Measurements from ENCODE around the gene RAB6B. TPM values are rescaled to one million over a fixed set of nuclear protein-coding genes. Genes with fewer than 3 reads are reported as not detected.

Gene RAB6B
- total and polyA plus RNA-seq, 2 experiments from 2014 or later, result 2.6 to 3.0 TPM

DNA sequence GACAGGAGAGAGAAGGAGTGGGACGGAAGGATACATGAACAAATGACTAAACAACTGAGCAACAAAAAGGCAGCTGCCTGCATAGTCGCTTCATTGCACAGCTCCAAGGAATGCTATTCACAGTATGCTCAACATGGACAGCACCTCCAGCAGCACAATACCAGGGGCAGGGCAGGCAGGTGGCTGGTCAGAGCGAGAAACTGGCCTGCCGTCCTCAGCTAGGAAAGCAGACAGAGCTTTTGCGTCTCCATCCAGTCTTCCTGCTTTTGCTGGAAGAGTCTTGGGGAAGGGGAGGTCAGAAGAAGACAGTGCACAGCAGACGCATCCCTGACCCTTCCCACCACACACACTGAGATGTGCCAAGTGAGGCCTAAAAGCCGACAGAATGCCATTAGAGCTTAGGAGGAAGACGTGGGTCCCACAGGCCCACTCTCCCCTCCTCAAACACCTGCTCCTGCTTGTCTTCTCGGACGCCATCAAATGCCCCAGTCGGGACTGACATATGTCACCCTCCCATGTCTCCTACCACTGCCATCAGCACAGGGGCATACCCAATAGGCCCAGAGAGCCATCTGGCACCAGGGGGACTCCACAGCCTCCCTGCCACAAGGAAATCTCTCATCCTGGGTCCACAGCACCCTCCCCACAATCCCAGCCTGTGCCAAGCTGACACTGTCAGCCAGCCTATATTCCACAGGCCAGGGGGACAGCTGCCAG is 3.9 kb downstream of the RAB6B start:
- TF ChIP-seq, protein P1, sequence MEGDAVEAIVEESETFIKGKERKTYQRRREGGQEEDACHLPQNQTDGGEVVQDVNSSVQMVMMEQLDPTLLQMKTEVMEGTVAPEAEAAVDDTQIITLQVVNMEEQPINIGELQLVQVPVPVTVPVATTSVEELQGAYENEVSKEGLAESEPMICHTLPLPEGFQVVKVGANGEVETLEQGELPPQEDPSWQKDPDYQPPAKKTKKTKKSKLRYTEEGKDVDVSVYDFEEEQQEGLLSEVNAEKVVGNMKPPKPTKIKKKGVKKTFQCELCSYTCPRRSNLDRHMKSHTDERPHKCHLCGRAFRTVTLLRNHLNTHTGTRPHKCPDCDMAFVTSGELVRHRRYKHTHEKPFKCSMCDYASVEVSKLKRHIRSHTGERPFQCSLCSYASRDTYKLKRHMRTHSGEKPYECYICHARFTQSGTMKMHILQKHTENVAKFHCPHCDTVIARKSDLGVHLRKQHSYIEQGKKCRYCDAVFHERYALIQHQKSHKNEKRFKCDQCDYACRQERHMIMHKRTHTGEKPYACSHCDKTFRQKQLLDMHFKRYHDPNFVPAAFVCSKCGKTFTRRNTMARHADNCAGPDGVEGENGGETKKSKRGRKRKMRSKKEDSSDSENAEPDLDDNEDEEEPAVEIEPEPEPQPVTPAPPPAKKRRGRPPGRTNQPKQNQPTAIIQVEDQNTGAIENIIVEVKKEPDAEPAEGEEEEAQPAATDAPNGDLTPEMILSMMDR (IDR thresholded peaks at IDR 0.05; ENCODE audit: low read depth, low read length), result no peak
- DNase-seq (ENCODE audit: low read depth in 1 of 2, low spot score in 1 of 2), result no peak
- Histone ChIP-seq H3K4me1 (ENCODE audit: low read depth) (no peaks in the 10 kb centered on the region), H3K9me3 (ENCODE audit: low read depth) (no peaks in the 10 kb centered on the region), H3K36me3 (no peaks in the 10 kb centered on the region), H3K4me3 (no peak overlapping the region), H3K27me3 (peaks cover 54% of the 10 kb centered on the region), H3K27ac (no peak overlapping the region)

DNA sequence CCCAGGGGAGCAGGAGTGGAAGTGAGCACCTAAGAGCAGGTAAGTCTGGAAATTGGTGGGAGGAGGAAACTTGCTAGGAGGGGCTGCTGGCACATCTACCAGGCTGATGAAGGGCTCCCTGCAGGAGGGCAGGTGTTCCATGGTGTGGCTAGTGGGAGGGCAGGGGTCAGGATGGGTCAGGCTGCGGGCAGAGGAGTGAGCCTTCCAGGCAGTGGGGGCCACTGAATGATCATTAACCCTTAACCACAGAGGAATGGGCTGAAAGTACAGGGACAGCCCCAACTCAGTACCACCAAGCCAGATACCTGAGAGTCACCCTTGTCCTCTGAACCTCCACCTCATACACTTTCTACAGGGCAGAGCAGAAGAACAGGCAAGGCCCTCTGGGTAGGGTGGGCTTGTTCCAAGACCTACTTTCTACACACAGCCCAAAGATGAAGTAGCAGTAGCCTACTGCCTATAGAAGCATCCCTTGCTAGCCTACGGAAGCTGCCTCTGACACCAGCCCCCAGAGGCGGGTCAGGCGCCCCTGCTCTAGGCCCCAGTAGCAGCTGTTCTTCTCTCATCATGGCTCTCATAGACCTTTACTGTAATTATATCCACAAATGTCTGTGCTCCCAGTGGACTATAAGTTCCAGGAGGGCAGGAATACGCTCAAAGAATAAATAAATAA is 4.6 kb downstream of the RAB6B start:
- Histone ChIP-seq H3K4me3 (no peak overlapping the region), H3K9me3 (ENCODE audit: low read depth) (no peaks in the 10 kb centered on the region), H3K27ac (no peak overlapping the region), H3K36me3 (no peaks in the 10 kb centered on the region), H3K27me3 (peaks cover 52% of the 10 kb centered on the region), H3K4me1 (ENCODE audit: low read depth) (no peaks in the 10 kb centered on the region)
- DNase-seq (ENCODE audit: low read depth in 1 of 2, low spot score in 1 of 2), result no peak
- TF ChIP-seq, protein P1 (IDR thresholded peaks at IDR 0.05; ENCODE audit: low read depth, low read length), result no peak

DNA sequence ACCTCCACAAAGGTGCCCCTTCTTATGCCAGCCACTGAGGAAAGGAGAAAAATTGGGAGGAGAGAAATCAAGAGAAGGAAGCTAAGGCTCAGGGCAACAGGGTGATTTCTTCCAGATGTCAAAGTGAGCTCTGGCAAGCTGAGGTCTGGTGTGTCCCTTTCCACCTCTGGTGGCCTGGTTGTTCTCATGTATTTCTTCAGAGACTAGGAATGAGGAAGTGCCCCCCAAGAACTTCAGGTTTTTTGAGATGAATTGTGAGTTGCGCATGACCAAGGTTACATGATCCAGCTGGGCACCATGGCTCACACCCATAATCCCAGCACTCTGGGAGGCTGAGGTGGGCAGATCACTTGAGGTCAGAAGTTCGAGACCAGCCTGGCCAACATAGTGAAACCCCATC is 5.6 kb downstream of the RAB6B start:
- Histone ChIP-seq H3K27me3 (peaks cover 43% of the 10 kb centered on the region), H3K4me1 (ENCODE audit: low read depth) (no peaks in the 10 kb centered on the region), H3K4me3 (no peak overlapping the region), H3K9me3 (ENCODE audit: low read depth) (no peaks in the 10 kb centered on the region), H3K36me3 (no peaks in the 10 kb centered on the region), H3K27ac (no peak overlapping the region)
- TF ChIP-seq, protein P1 (IDR thresholded peaks at IDR 0.05; ENCODE audit: low read depth, low read length), result no peak
- DNase-seq (ENCODE audit: low read depth in 1 of 2, low spot score in 1 of 2), result no peak

DNA sequence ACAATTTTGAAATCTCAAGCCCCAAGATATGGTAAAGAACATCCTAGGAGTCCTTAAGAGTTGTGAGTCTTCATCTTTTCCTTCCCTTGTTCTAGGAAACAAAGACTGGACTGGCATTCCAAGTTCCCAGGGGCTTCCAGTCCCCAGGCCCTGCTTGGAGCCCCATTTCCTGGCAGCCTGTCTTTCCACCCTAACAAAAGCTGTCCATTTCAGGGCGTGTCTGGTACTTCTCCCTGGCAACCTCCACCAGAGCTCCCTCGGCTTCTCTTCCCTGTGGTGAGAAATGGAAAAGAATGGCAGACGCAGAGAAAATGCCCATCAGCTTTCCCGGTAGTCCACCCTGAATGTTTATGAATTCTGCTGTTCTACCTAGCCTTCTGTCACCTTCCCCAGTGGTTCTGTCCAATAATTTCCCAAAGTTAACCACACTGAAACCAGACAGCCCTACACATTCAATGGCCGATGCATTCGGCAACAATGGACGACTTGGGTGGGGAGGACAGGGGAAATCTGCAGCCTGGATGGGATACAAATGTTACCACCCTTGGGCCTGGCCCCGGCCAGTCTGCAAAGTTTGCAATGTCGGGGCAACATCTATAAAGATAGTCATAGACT is 6.8 kb downstream of the RAB6B start:
- H3K27ac ChIP-seq, result no peak overlapping the region
- H3K4me1 ChIP-seq (ENCODE audit: low read depth), result no peaks in the 10 kb centered on the region
- H3K4me3 ChIP-seq, result no peak overlapping the region
- H3K36me3 ChIP-seq, result no peaks in the 10 kb centered on the region
- TF ChIP-seq, protein P1 (IDR thresholded peaks at IDR 0.05; ENCODE audit: low read depth, low read length), result no peak
- DNase-seq (ENCODE audit: low read depth in 1 of 2, low spot score in 1 of 2), result no peak
- H3K27me3 ChIP-seq, result peaks cover 31% of the 10 kb centered on the region
- no peaks in the 10 kb centered on the region for H3K9me3 ChIP-seq (ENCODE audit: low read depth)

DNA sequence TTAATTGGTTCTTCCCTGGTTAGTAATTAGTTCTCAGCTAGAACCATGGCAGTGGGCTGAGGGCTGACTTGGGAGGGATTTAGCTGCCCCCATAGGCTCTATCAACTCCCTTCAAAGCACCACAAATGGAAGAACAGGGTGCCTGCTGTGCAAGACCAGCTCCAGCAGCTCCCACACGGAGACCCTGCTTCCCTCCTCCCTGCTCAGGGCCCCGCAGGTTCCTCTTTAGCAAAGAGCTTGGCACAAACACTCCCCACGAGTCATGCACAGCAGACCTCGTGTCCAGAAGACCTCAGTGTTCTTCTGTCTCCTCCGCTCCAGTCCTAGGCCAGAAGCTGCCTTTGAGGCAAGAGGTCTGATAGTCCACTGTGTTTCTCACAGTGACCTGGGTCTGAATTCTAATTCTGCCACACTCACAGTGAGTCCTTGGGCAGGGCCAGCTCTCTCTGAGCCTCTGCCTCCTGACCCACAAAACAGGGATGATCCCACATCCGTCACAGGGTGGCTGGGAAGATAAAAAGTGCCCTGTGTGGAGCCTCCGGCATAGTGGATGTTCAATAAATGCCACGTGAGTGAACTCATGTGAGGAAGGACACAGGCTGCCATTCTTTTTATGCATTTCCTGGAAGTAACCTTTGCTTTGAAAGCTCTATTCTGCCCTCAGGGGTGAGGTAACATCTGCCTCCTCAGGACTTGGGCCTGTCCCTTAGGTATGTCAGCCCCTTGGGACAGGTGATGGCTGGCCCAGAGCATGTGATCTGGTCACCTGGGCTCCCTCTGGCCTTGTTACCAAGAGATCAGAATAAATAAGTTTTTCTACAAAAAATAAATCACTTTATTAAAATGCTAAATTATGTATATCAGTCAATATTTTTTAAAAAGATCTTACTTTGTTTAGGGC is 7.6 kb downstream of the RAB6B start:
- H3K27ac ChIP-seq, result no peak overlapping the region
- no peaks in the 10 kb centered on the region for H3K9me3 ChIP-seq (ENCODE audit: low read depth)
- H3K4me1 ChIP-seq (ENCODE audit: low read depth), result no peaks in the 10 kb centered on the region
- DNase-seq (ENCODE audit: low read depth in 1 of 2, low spot score in 1 of 2), result no peak
- no peaks in the 10 kb centered on the region for H3K36me3 ChIP-seq
- H3K4me3 ChIP-seq, result no peak overlapping the region
- H3K27me3 ChIP-seq, result peaks cover 29% of the 10 kb centered on the region
- TF ChIP-seq, protein P1 (IDR thresholded peaks at IDR 0.05; ENCODE audit: low read depth, low read length), result no peak

Measured in cardiac muscle cell (in vitro differentiated cells and primary cell).